Lung (tissue), 12 donors: Measurements from ENCODE around the gene REXO4. TPM values are rescaled to one million over a fixed set of nuclear protein-coding genes. Genes with fewer than 3 reads are reported as not detected.

Source experiments
- ATAC-seq: fragments of 200-7000 bp; cut with Tn5 transposase; one replicate; pipeline ENCODE4 v1.9.1; 2020; ENCODE audit warnings: moderate number of reproducible peaks; ENCODE audit not compliant: insufficient read depth, low FRiP score
- DNase-seq, 3 donors: peaks; one replicate each; pipeline ENCODE4 v3.0.0-alpha.2; 2013 to 2017
- H3K27ac ChIP-seq, 2 donors: one replicate each; pipeline ENCODE4 v1.5.1; 2013; ENCODE audit warnings: mild to moderate bottlenecking in 2 of 2, moderate library complexity in 2 of 2, control low read depth in 1 of 2, inconsistent platforms in 1 of 2, low read depth in 1 of 2, low read length in 1 of 2
- H3K27me3 ChIP-seq, 3 donors: one replicate each; pipeline ENCODE4 v1.5.1; 2013; ENCODE audit warnings: low read length in 2 of 3; ENCODE audit not compliant: control insufficient read depth in 3 of 3, insufficient read depth in 3 of 3
- H3K36me3 ChIP-seq, 4 donors: one replicate each; pipeline ENCODE4 v1.5.1; 2013; ENCODE audit warnings: low read length in 4 of 4, mild to moderate bottlenecking in 1 of 4, moderate library complexity in 1 of 4; ENCODE audit not compliant: control insufficient read depth in 4 of 4, insufficient read depth in 4 of 4
- H3K4me1 ChIP-seq, 5 donors: one replicate each; pipeline ENCODE4 v1.5.1; 2013; ENCODE audit warnings: low read length in 5 of 5, mild to moderate bottlenecking in 2 of 5, moderate library complexity in 1 of 5; ENCODE audit not compliant: control insufficient read depth in 5 of 5, insufficient read depth in 5 of 5
- H3K4me3 ChIP-seq: one replicate; pipeline ENCODE4 v1.5.1; 2013; ENCODE audit warnings: mild to moderate bottlenecking, control low read depth, moderate library complexity
- H3K9ac ChIP-seq, 2 donors: one replicate each; pipeline ENCODE4 v1.5.1; 2013; ENCODE audit warnings: low read length in 2 of 2, control low read depth in 1 of 2; ENCODE audit not compliant: insufficient read depth in 1 of 2
- H3K9me3 ChIP-seq, 4 donors: one replicate each; pipeline ENCODE4 v1.5.1; 2013; ENCODE audit warnings: low read length in 3 of 4, mild to moderate bottlenecking in 1 of 4, moderate library complexity in 1 of 4; ENCODE audit not compliant: control insufficient read depth in 4 of 4, insufficient read depth in 3 of 4
- CTCF ChIP-seq: IDR thresholded peaks from 2 replicates; pipeline ENCODE4 v1.5.1; 2012; ENCODE audit warnings: mild to moderate bottlenecking; ENCODE audit errors: control extremely low read depth, extremely low read depth
- WGBS, 2 donors: extraction: QIAGEN DNeasy Blood & Tissue Kit; methylation state at CpG; one replicate each; pipeline ENCODE4 v1.1.7; 2013; 5-methylcytosine and 5-hydroxymethylcytosine counted together
- polyA plus RNA-seq, 2 donors: library from polyadenylated mRNA; stranded (reverse); fragments of 200-250 nt; gene quantifications; one replicate each; pipeline ENCODE4 v1.2.1, GENCODE V29; 2013
- total RNA-seq, 2 donors: library from RNA; depleted of rRNA in 1 of 2; stranded (reverse); fragments of >200 nt in 1 of 2; gene quantifications; one replicate each; pipeline ENCODE4 v1.2.1, GENCODE V29; 2014 to 2021
- donor health status: control.
- donor health status: control.
- donor health status: Bipolar disorder and iron deficiency.
- donor health status: healthy.
- donor health status: DM: yes; HTN: yes; CAD: no.

REXO4 gene
- total and polyA plus RNA-seq, 4 donors: 14.6 to 20.4 (median 19.9) TPM

GRCh38 chr9:133372144-133372543, 45.7 kb downstream of the REXO4 start:
- peaks cover 6 to 30% (median 12%) of the 10 kb centered on the region in 5 donors for H3K4me1 ChIP-seq
- ATAC-seq: no peak

GRCh38 chr9:133371261-133371711, 46.5 kb downstream of the REXO4 start:
- no peaks in the 10 kb centered on the region for H3K9me3 ChIP-seq
- peaks cover 0 to 32% (median 23%) of the 10 kb centered on the region in 4 donors for H3K36me3 ChIP-seq
- no peaks in the 10 kb centered on the region for H3K27me3 ChIP-seq
- WGBS, 2 donors: 51 to 58% methylated on average over 12 of the region's 12 CpGs
- ATAC-seq (no peak), DNase-seq (no peak)
- no peak for TF ChIP-seq CTCF
- peak overlapping the region in 1 of 2 donors; percentile 32 for H3K27ac ChIP-seq
- H3K4me1 ChIP-seq: peaks cover 6 to 25% (median 12%) of the 10 kb centered on the region in 5 donors
- no peak overlapping the region for H3K4me3 ChIP-seq
- H3K9ac ChIP-seq: no peak overlapping the region

More at GRCh38 chr9:133372144-133372543, 45.7 kb downstream of the REXO4 start:
- H3K36me3 ChIP-seq: peaks cover 0 to 23% (median 16%) of the 10 kb centered on the region in 4 donors
- H3K4me3 ChIP-seq: no peak overlapping the region
- no peaks in the 10 kb centered on the region for H3K27me3 ChIP-seq
- H3K27ac ChIP-seq: no peak overlapping the region
- DNase-seq: no peak
- no peaks in the 10 kb centered on the region for H3K9me3 ChIP-seq
- no peak for TF ChIP-seq CTCF
- H3K9ac ChIP-seq: peak overlapping the region in 1 of 2 donors; percentile 17
- WGBS, 2 donors: 76 to 89% methylated on average over 7 of the region's 7 CpGs

GRCh38 chr9:133370685-133371084, 47.1 kb downstream of the REXO4 start:
- Histone ChIP-seq H3K36me3 (peaks cover 2 to 37% (median 29%) of the 10 kb centered on the region in 4 donors), H3K27ac (peak overlapping the region in 1 of 2 donors; percentile 32), H3K9ac (no peak overlapping the region), H3K4me1 (peaks cover 6 to 25% (median 12%) of the 10 kb centered on the region in 5 donors), H3K27me3 (no peaks in the 10 kb centered on the region), H3K9me3 (no peaks in the 10 kb centered on the region), H3K4me3 (no peak overlapping the region)
- TF ChIP-seq CTCF: no peak
- WGBS, 2 donors: 61 to 64% methylated on average over 9 of the region's 9 CpGs
- no peak for ATAC-seq
- DNase-seq: no peak

GRCh38 chr9:133369933-133370332, 47.9 kb downstream of the REXO4 start:
- Histone ChIP-seq H3K27ac (peak overlapping the region in 1 of 2 donors; percentile 41), H3K4me1 (peaks cover 6 to 25% (median 20%) of the 10 kb centered on the region in 5 donors)
- TF ChIP-seq CTCF: no peak

More at GRCh38 chr9:133369933-133370332, 47.9 kb downstream of the REXO4 start:
- ATAC-seq (no peak), DNase-seq (peak in 1 of 3 donors; percentile 44)
- H3K9ac ChIP-seq: no peak overlapping the region
- no peaks in the 10 kb centered on the region for H3K27me3 ChIP-seq
- no peaks in the 10 kb centered on the region for H3K9me3 ChIP-seq
- WGBS, 2 donors: 69 to 81% methylated on average over 7 of the region's 7 CpGs
- no peak overlapping the region for H3K4me3 ChIP-seq
- peaks cover 2 to 44% (median 34%) of the 10 kb centered on the region in 4 donors for H3K36me3 ChIP-seq
